SHP77 (cell line): ENCODE results near the gene CELSR1.
"Not testable (repeated sequence)": the region's sequence is repeated elsewhere in the genome, so short reads cannot be mapped to it uniquely, and the experiment has no call there.

Experiments used
- DNase-seq, 2 experiments: peaks; one replicate each; lab custom pipeline; 2025; lab: John Stamatoyannopoulos, UW

CELSR1 gene

DNA sequence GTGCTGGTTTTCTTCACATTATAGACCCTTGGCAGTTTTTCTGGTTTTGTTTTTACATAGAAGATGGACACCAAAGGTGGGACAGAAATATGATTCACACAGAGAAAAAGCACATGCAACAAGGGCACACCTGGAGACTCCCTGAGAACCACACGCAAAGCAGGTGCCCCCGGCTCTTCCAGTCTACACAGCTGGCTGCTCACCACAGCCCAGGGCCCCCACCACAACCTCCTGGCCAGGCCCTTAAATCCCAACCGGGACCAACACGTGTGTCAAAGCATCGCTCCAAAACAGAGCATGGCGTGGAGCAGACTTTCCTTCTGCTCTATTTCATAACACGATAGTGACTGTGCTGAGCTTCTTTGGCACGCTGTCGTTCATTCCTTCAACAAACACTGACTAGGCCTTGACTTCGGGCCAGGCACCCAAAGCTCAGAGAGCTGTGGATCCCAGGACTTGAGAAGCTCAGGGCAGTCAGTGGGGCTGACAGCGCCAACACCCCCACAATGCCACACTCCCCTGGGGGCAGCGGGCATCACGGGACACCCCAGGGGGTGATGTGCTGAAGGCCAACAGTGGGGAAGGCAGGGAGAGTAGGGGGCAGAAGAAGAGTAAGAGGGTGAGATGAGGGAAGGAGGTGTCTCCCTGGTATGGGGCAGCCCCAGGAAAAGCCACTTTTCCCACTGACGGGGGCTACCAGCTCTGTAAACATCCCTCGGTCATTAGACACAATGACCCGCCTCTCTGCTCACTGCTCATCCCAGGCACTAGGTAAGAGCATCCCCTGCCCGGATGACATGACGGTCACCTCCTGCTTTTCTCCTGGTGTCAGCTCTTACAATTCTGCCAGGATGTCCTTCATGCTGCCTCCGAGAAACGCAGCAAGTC is 26.0 kb downstream of the CELSR1 start:
- DNase-seq = no peak

DNA sequence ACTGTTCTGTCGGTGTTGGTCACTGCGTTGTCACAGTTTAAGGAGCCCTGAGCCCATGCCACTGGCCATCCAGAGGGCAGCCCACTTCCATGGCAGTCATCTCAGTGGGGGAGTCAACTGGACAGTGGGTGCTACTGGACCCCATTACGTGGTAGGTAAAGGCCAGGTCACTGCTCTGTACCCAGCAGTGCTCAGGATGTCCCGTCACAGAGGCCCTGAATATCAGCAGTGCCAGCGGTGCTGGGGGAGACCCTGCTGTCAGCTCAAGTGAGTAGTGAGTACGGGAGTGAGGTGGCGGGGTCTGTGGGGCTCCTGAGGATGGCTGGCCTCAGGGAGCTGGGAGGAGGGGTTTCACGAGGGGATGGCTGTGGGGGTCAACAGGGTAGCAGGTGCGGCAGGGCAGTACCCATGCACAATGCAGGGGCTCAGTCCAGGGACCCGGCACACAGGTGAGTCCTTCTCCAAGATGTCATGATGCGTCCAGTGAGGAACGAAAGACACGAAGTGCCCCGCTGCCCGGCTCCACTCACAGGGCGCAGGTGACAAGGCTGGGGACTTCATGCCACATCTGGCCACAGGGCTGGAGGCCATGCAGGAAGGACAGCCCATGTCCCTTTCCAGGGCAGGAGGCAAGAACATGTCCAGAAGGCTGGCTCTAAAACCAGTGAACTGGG is 27.9 kb downstream of the CELSR1 start:
- DNase-seq = no peak

DNA sequence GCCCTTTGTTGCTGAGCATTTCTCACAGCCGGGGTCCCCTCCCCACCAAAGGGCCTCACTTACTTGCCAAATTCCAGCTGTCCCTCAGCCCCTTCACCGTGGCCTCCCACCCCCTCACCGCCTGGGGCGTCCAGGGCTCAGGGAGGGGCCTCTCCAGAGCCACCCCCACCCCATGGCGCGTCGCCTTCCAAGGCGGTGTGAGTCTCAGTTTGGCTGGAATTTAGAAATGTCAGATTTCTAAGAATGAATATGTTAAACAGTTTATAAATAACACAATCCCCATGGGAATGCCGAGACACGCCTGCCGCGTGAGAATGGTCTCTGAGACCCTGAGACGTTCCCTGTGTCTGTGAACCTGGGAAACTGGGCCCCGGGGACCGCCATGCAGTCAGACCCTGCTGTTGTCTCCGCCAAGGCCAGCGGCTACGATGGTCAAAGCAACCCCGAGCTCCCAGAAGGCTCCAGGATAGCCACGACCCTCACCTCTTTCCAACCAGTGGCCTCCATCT is 28.9 kb downstream of the CELSR1 start:
- no peak for DNase-seq

DNA sequence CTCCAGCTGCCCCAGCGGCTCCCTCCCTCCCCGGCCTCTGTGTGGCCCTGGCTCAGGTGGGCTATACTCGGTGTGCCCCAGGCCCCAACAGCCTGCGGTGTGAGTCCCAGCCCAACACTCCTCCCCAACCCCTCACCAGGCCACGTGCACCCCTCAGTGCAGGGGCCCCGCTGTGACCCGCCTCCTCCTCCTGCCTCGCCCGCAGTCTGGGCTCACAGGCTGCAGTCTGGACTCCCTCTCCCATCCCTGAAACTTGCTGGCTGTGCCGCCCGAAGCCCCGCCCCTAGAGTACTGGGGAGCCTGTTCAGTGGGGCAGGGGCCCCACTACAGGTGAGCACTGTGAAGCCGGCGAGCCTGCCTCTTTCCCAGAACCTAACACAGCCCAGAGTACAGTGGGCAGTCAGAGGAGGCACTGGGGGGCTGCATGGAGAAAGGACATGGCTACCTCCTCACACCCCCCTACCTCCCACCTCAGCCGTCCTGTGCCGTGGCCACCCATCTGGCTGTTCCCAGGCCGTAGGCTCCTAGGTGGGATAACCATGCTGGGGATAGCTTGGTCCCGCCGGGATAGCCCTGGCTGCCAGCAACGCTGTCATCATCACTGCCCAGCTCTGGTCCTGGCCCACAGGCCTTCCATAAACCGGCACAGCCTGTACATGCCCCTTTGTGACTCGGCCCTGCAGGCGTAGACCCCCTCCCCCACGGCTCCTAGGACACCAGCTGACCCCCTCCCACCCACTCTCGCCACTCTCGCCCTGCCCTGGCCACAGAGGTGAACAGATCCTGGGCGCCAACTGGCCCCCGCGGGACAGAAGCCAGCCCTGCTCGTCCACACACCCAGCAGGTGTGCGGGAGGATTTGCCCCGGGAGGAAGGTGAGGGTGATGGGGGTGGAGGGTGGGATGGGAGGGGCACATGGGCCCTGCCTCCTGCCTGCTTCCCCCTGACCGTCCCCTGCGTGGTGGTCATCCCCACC is 29.7 kb downstream of the CELSR1 start:
- DNase-seq = no peak

DNA sequence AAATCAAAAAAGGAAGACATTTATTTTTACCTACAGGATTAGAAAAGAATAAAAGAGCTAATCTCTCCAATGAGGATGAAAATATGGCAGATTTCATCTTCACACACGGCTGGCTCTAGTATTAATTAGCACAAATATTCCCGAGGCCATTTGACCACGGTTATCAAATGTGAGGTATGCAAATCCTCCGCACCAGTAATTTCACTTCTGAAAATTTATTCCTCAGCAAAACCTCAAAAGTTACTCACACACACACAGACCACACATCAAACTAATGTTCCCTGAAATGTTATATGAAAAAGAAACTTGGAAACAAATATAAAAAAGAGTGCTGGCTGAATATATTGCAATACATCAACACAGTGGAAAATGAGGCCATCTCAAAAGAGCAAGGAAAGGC is 32.8 kb downstream of the CELSR1 start:
- no peak for DNase-seq

DNA sequence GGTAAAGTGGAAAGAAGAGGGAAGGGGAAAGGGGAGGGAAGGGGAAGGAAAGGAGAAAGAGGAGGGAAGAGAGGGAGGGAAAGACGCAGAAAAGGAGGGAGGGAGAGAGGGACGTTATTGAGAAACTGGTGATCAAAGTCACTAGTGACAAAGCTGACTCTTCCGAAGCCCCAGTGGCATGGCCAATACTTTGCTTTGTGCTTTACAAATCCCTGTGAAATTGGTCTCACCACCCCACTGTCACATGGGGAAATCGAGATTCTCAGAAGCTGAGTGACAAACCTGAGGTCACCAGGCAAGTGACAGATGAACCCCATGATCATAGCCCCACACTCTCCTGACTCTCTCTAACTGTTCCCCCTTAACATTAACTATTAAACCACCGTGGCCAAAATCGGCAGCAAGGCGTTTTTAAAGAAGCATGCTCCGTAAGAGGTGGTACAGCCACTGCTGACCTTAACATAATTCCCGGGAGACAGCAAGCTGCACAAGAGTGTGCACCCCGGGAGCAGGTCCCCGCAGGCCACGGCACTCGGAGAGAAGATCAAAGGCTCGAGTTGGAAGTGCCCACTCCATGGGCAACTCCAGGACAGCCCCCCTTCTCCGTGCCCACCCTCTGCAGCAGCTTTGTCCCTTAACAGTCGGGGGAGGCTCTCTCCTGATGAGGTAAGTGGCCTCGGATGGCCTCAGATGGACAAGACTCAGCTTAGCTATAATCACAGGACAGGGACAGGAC is 34.8 kb downstream of the CELSR1 start:
- DNase-seq = no peak

DNA sequence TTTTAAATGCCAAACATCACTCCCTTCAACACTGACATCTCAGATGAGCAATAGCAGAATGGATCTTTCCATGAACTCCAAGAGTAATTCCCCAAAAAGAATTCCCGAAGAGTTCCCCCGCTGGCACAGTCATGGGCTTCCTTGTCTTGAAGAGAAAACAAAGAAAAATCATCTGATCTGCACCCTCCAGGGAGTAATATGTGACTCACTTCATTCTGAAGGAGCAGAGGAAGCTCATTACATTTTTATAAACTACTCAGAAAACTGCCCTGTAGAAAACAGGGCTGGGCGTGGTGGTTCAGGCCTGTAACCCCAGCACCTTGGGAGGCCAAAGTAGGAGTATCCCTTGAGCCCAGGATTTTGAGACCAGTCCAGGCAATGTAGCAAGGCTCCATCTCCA is 35.7 kb downstream of the CELSR1 start:
- DNase-seq = no peak

DNA sequence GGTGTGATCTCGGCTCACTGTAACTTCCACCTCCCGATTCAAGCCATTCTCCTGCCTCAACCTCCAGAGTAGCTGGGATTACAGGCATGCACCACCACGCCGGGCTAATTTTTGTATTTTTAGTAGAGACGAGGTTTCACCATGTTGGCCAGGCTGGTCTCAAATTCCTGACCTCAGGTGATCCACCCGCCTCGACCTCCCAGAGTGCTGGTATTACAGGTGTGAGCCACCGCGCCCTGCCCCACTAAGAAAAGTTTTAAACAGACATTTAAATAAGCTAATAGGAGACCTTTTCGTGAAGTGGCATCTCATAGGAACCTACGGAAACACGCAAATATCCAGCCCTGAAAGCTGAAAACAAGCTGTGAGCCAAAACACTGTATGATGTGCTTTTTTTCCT is 36.2 kb downstream of the CELSR1 start:
- DNase-seq = not testable (repeated sequence)

DNA sequence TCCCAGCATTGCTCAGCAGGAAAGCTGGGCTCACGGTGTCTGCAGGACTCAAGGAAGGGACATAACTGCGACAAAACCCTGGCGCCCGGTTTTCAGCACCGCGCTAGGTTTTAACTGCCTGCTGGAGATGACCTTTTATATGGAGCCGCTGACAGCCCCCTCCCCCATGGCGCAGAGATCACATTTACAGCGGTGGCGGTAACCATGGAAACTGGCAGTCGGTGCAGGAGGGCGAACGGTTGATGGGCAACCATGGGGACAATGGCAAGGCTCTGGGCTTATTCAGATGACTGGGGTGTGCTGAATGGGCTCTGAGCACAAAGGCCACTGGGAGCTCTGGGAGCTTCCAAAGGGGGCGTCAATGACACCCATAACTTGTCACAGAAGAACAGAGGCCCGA is 37.2 kb downstream of the CELSR1 start:
- no peak for DNase-seq

DNA sequence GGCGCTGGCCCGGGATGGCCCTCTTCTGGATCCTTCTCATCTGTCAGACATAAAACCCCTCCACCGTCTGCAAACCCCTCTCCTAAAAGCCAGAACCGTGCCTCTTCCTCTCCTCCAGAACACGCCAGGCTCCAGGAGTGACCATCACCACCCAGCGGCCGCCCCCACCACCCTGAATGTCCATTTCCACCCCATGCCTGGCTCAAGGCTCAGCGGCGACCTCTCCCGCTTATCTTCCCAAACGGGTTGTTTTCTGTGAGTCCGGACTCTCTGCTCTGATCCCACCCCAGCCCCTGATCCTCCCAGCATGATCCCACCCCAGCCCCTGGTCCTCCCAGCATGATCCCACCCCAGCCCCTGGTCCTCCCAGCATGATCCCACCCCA is 37.6 kb downstream of the CELSR1 start:
- DNase-seq = no peak

DNA sequence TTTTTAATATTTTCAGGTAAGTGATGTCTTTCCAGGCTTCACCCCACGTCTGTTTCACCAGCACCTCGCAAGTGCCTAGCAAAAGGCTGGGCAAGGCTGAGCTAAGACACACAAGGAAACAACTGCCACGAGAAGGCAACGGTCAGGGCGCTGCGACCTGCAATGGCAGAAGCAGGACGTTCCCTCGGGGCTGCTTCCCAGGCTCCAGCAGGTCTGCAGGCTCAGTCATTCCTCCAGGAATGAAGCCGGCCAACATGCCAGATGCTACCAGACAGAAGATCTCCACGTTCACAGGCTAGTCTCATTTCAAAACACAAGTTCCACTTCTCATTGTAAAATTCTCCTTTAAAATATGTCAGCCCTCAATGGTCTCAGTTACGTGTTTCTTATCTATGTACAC is 45.5 kb downstream of the CELSR1 start:
- DNase-seq = no peak

DNA sequence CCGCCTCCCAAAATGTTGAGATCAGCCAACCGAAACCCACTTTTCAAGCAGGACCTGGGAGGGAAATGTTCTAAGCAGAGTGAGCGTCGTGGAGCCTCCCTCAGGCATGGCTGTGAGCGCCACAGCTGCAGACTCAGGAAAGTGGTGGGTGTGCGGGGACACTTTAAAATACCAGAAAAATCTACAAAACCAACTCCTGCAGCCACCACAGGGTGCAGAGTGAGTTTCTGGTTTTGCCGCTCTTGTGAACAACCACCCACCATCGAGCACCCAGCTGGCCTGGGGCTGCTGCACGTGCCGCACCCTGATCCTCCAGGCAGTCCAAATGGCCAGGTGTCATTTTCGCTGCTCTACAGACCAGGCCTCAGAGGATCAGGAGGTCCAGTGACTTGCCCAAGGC is 46.9 kb downstream of the CELSR1 start:
- no peak for DNase-seq

DNA sequence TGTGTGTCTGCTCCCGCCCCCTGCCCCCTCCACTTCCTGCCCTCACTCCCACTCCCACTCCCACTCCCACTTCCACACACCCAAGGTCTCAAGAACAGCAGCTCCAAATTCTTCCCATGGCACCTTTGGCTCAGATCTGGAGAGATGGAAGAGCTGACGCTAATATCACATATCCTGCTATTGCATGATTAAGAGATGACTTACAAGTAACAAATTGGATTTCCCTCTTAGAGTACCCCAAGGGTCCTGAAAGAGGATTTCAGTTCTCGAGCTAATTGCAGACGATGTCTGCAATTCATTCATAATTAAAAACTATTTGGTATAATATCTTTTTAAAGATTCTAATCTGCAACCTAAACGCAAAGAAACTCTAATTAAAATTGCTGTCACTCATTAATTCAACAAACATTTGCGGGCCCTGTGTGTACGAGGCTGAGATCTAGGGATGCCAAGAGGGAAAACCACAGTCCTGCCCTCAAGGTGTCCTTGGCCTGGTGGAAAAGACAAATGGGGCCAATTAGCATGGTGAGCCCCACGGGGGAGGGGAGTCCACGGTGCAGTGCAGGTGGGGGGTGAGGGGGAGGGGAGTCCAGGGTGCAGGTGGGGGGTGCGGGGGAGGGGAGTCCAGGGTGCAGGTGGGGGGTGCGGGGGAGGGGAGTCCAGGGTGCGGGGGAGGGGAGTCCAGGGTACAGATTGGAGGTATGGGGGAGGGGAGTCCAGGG is 50.3 kb downstream of the CELSR1 start:
- no peak for DNase-seq

DNA sequence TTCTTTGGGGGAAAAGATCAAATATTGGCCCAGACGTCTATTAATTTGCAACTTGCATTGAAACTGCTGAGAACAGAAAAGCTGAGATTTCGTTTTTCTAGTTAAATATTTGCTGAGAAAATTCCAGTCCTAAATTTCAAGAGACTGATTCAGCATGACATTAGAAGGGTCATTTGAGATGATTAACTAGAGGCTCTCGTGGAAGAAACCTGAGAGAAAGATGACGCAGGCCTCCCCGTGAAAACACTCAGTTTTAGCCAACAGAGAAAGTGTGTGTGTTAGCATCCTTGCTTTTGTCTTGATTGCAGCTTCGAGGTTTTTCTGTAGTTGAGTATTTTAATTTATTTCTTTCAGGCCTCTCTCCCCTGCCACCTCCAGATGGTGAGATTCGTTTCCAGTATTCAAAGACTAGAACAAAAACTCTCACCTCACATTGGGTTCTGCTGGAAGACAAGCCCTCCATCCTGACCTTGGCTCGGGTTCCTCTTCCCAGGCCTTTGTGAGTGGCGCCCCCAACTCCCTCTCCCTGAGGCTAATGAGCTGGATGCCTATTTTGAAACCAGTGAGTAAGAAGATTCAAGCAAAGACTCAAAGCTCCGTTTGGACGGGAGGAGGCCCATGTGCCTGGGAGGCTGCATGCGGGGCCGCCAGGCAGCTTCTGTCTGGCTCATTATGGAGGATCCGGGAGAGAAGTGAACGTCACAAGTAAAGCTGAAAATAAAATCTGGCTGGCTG is 52.4 kb downstream of the CELSR1 start:
- DNase-seq = no peak

DNA sequence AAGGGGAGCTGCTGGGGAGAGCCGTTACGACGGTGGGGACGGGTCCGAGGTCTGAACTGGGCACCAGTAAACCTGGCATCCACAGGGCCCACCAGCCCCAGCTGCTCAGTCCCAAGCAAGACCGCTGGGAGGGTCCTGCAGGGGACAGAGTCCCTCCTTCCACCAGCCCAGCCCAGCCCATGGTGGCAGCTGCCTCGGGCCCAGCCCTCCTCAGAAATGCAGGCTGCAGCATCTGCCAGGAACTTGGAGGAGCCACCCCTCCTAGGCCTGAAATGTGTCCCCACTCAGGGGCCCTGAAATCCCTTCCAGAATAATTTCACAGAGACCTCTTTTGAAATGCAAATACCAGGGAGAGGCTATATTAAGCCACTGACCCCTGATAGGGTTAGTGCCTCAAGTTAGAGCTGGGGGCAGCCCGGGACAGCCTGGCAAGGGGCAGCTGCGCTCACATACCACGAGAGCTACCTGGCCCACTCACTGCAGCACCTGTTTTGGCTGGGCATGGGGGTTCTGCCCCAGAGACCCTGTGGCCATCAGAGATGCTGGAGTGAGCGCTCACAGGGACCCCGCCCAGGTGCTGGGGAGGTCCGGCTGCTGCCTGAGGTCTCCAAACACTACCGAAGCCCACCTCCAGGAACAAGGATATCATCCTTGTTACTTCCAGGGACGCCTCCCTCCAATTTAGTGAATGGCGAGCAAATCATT is 53.1 kb downstream of the CELSR1 start:
- DNase-seq = no peak

DNA sequence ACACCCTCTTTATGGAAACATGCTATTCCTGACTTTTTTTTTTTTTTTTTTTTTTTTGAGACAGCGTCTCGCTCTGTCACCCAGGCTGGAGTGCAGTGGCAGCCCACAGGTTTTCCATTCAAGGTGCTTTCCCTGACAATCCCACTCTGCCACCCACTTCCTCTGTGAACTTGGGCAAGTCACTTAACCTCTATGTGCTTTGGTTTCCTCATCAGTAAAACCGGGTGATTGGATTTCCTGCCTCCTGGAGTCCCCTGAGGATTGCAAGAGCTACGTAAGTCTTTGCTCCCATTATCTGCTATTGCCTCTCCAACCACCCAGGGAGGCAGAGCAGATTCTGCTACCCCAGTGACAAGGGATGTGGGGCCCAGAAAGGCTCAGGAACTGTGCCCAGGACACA is 54.1 kb downstream of the CELSR1 start:
- no peak for DNase-seq

DNA sequence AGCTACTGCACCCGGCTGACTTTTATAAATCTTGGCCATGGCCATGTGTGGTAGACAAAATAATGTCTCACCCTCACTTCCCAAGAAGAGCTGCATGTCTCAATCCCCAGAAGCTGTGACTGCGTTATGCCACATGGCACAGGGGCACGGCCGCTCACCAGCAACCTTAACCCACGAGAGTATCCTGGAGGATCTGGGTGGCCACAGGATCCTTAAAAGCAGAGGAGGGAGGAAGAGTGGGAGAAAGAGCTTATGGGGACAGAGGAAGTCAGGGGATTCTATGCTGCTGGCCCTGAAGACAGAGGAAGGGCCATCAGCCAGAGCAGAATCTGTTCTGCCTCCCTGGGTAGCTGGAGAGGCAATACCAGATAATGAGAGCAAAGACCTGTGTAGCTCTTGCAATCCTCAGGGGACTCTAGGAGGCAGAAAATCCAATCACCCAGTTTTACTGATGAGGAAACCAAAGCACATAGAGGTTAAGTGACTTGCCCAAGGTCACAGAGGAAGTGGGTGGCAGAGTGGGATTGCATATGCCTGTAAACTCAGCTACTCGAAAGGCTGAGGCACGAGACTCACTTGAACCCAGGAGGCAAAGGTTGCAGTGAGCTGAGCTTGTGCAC is 55.3 kb downstream of the CELSR1 start:
- DNase-seq = no peak

DNA sequence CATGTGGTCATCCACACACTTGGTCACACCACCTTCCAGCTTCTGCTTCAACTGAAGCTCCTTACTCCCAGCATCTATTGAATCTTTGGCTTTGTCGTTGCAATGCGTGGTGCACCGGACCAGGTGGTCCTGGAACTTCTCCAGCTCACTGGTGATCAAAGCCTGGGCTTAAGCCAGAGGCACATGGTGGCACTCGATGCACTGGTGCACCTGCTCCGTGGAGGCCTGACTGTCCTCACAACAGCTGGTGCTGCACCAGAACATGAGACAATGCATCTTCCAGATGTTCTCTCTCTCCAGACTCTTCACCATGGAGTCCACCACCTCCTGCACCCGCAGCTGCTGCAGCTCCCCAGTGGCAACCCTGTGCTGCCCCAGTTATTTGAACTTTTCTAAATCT is 56.0 kb downstream of the CELSR1 start:
- DNase-seq = peak; percentile 27 to 61

DNA sequence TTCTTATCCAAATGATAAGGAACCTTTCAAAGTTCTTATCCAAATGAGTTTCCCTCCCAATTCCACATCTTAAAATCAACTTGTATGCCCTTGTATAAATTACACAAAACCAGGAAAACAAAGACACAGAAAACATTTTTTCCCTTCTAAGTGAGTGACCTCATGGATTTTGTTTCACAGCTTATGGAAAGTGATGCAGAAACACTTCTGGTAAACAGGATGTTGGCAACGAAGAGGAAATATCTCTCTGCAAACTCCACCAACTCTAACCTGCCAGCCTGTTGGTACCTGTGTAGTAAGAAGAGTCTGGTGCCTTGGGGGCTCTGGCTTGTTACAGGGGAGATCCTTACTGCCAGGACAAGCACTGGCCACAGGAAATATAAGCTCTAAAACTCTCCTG is 57.0 kb downstream of the CELSR1 start:
- DNase-seq = no peak
